Panc1 (cell line): ENCODE measurements around the gene TRERF1.

Experiments used
- POLR2AphosphoS5 ChIP-seq: IDR thresholded peaks from 2 replicates; pipeline ENCODE4 v1.6.1; 2012; ENCODE audit warnings: mild to moderate bottlenecking, low read depth, low read length, moderate library complexity
- TCF7L2 ChIP-seq: IDR thresholded peaks from 2 replicates; pipeline ENCODE4 v1.6.1; 2011; ENCODE audit warnings: mild to moderate bottlenecking, low read depth, low read length, inconsistent platforms
- TF ChIP-seq, protein P1 (sequence below): fragments of 450-650 bp; IDR thresholded peaks from 2 replicates; pipeline ENCODE4 v1.5.1; 2017; ENCODE audit warnings: mild to moderate bottlenecking
- TF ChIP-seq, protein P2 (sequence below), 2 experiments: IDR thresholded peaks; 2 replicates each; pipeline ENCODE4 v1.6.1; 2011 to 2012; ENCODE audit warnings: low read depth in 2 of 2, control low read depth in 1 of 2, low read length in 1 of 2, mild to moderate bottlenecking in 1 of 2, moderate library complexity in 1 of 2; ENCODE audit not compliant: insufficient read depth in 1 of 2

DNA sequence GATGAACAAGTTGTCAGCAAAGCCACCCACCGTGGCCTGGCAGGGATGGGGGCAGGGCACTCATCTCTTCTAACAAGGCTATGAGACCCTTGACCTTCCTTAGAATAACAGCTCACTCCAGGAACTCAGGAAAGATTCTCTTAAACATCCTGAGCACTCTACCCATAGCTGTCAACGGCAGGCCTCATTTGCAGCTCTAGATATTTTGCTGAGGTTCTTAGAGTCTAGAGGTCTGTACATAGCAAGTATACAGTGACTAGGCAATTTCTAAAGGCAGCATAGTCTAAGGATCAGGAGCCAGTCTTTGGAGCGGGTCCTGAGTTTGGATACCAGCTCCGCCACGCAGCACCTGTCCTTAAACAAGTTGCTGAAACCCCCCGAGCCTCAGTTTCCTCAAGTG lies 11.7 kb downstream of the TRERF1 start:
- TF ChIP-seq POLR2AphosphoS5 (no peak), TCF7L2 (no peak)
- TF ChIP-seq, protein P1, sequence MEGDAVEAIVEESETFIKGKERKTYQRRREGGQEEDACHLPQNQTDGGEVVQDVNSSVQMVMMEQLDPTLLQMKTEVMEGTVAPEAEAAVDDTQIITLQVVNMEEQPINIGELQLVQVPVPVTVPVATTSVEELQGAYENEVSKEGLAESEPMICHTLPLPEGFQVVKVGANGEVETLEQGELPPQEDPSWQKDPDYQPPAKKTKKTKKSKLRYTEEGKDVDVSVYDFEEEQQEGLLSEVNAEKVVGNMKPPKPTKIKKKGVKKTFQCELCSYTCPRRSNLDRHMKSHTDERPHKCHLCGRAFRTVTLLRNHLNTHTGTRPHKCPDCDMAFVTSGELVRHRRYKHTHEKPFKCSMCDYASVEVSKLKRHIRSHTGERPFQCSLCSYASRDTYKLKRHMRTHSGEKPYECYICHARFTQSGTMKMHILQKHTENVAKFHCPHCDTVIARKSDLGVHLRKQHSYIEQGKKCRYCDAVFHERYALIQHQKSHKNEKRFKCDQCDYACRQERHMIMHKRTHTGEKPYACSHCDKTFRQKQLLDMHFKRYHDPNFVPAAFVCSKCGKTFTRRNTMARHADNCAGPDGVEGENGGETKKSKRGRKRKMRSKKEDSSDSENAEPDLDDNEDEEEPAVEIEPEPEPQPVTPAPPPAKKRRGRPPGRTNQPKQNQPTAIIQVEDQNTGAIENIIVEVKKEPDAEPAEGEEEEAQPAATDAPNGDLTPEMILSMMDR = no peak
- TF ChIP-seq, protein P2, sequence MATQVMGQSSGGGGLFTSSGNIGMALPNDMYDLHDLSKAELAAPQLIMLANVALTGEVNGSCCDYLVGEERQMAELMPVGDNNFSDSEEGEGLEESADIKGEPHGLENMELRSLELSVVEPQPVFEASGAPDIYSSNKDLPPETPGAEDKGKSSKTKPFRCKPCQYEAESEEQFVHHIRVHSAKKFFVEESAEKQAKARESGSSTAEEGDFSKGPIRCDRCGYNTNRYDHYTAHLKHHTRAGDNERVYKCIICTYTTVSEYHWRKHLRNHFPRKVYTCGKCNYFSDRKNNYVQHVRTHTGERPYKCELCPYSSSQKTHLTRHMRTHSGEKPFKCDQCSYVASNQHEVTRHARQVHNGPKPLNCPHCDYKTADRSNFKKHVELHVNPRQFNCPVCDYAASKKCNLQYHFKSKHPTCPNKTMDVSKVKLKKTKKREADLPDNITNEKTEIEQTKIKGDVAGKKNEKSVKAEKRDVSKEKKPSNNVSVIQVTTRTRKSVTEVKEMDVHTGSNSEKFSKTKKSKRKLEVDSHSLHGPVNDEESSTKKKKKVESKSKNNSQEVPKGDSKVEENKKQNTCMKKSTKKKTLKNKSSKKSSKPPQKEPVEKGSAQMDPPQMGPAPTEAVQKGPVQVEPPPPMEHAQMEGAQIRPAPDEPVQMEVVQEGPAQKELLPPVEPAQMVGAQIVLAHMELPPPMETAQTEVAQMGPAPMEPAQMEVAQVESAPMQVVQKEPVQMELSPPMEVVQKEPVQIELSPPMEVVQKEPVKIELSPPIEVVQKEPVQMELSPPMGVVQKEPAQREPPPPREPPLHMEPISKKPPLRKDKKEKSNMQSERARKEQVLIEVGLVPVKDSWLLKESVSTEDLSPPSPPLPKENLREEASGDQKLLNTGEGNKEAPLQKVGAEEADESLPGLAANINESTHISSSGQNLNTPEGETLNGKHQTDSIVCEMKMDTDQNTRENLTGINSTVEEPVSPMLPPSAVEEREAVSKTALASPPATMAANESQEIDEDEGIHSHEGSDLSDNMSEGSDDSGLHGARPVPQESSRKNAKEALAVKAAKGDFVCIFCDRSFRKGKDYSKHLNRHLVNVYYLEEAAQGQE (IDR thresholded peaks at IDR 0.05; ENCODE audit: insufficient read depth in 1 of 2, low read depth in 2 of 2, low read length in 1 of 2) = no peak
